ENCODE data around the gene RERGL. TPM values are rescaled to one million over a fixed set of nuclear protein-coding genes. Genes with fewer than 3 reads are reported as not detected.

Gene RERGL
- total and polyA plus RNA-seq, 4 donors, result 0.19 to 1.2 (median 0.82) TPM

DNA sequence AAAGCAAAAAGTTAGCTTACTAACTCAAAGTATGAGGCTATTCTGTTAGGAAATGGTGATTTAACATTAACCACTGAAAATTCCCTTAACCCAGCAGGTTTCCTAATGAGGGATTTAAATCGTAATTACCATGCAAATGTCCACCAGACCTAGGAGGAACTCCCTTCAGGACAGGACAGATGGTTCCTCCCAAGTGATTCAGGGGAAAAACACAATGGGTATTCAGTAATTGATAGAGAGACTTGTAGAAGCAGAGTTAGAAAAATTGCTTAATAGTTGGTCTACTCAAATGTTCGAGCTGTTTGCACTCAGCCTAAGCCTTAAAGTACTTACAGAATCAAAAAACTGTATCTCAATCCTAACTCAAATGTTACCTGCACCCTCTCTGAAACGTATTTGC is 21.6 kb downstream of the RERGL start:
- 50% methylated on average over 3 of the region's 3 CpGs for WGBS
- DNase-seq (ENCODE audit: low spot score), result no peak

DNA sequence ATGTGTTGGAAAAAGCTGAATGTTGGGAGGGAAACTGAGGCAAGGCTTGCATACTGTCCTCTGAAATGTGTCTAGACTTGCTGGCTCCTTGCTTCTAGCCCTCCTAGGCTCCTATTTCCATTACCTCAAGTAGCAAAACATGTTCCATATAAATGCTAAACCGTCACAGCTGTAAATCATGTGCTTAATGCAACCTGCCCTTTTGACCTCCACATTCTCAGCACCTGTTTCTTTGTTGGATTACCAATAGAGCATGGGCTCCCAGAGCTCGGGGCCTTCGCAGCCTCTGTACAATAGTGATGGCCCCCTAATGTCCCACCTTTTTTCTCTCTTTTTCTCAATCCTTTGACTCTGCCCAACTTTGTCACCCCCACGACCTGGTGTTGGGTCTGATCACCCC is 23.3 kb downstream of the RERGL start:
- no peak overlapping the region for H3K9ac ChIP-seq (ENCODE audit: low read depth in 1 of 2, low read length in 2 of 2)
- 64% methylated on average over 4 of the region's 4 CpGs for WGBS
- TF ChIP-seq RAD21 (IDR thresholded peaks at IDR 0.05) (no peak), HNF4A (conservative IDR thresholded peaks at IDR 0.05) (no peak), EGR1 (IDR thresholded peaks at IDR 0.05; ENCODE audit: low read depth in 2 of 2) (no peak), JUND (IDR thresholded peaks at IDR 0.05) (no peak), RXRA (IDR thresholded peaks at IDR 0.05) (no peak), GABPA (IDR thresholded peaks at IDR 0.05 in 1 of 2, conservative IDR thresholded peaks at IDR 0.05 in 1 of 2) (no peak), FOXA2 (IDR thresholded peaks at IDR 0.05) (no peak), TAF1 (conservative IDR thresholded peaks at IDR 0.05) (no peak), HNF4G (IDR thresholded peaks at IDR 0.05) (no peak), FOXA1 (IDR thresholded peaks at IDR 0.05) (no peak)
- TF ChIP-seq, protein P1, sequence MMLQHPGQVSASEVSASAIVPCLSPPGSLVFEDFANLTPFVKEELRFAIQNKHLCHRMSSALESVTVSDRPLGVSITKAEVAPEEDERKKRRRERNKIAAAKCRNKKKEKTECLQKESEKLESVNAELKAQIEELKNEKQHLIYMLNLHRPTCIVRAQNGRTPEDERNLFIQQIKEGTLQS (IDR thresholded peaks at IDR 0.05), result no peak
- TF ChIP-seq, protein P2, sequence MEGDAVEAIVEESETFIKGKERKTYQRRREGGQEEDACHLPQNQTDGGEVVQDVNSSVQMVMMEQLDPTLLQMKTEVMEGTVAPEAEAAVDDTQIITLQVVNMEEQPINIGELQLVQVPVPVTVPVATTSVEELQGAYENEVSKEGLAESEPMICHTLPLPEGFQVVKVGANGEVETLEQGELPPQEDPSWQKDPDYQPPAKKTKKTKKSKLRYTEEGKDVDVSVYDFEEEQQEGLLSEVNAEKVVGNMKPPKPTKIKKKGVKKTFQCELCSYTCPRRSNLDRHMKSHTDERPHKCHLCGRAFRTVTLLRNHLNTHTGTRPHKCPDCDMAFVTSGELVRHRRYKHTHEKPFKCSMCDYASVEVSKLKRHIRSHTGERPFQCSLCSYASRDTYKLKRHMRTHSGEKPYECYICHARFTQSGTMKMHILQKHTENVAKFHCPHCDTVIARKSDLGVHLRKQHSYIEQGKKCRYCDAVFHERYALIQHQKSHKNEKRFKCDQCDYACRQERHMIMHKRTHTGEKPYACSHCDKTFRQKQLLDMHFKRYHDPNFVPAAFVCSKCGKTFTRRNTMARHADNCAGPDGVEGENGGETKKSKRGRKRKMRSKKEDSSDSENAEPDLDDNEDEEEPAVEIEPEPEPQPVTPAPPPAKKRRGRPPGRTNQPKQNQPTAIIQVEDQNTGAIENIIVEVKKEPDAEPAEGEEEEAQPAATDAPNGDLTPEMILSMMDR (IDR thresholded peaks at IDR 0.05; ENCODE audit: low read depth, low read length, missing input control), result no peak
- TF ChIP-seq, protein P3, sequence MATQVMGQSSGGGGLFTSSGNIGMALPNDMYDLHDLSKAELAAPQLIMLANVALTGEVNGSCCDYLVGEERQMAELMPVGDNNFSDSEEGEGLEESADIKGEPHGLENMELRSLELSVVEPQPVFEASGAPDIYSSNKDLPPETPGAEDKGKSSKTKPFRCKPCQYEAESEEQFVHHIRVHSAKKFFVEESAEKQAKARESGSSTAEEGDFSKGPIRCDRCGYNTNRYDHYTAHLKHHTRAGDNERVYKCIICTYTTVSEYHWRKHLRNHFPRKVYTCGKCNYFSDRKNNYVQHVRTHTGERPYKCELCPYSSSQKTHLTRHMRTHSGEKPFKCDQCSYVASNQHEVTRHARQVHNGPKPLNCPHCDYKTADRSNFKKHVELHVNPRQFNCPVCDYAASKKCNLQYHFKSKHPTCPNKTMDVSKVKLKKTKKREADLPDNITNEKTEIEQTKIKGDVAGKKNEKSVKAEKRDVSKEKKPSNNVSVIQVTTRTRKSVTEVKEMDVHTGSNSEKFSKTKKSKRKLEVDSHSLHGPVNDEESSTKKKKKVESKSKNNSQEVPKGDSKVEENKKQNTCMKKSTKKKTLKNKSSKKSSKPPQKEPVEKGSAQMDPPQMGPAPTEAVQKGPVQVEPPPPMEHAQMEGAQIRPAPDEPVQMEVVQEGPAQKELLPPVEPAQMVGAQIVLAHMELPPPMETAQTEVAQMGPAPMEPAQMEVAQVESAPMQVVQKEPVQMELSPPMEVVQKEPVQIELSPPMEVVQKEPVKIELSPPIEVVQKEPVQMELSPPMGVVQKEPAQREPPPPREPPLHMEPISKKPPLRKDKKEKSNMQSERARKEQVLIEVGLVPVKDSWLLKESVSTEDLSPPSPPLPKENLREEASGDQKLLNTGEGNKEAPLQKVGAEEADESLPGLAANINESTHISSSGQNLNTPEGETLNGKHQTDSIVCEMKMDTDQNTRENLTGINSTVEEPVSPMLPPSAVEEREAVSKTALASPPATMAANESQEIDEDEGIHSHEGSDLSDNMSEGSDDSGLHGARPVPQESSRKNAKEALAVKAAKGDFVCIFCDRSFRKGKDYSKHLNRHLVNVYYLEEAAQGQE (IDR thresholded peaks at IDR 0.05), result no peak
- TF ChIP-seq, protein P4, sequence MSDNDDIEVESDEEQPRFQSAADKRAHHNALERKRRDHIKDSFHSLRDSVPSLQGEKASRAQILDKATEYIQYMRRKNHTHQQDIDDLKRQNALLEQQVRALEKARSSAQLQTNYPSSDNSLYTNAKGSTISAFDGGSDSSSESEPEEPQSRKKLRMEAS (IDR thresholded peaks at IDR 0.05), result no peak
- TF ChIP-seq, protein P5, sequence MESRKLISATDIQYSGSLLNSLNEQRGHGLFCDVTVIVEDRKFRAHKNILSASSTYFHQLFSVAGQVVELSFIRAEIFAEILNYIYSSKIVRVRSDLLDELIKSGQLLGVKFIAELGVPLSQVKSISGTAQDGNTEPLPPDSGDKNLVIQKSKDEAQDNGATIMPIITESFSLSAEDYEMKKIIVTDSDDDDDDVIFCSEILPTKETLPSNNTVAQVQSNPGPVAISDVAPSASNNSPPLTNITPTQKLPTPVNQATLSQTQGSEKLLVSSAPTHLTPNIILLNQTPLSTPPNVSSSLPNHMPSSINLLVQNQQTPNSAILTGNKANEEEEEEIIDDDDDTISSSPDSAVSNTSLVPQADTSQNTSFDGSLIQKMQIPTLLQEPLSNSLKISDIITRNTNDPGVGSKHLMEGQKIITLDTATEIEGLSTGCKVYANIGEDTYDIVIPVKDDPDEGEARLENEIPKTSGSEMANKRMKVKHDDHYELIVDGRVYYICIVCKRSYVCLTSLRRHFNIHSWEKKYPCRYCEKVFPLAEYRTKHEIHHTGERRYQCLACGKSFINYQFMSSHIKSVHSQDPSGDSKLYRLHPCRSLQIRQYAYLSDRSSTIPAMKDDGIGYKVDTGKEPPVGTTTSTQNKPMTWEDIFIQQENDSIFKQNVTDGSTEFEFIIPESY (IDR thresholded peaks at IDR 0.05), result no peak
- no peaks in the 10 kb centered on the region for H3K36me3 ChIP-seq (ENCODE audit: control insufficient read depth in 4 of 4, insufficient read depth in 3 of 4, low read depth in 1 of 4, low read length in 3 of 4)
- no peaks in the 10 kb centered on the region for H3K27me3 ChIP-seq (ENCODE audit: control insufficient read depth in 4 of 4, insufficient read depth in 4 of 4, low read length in 3 of 4)
- H3K27ac ChIP-seq (ENCODE audit: low read depth in 1 of 2, low read length in 2 of 2), result no peak overlapping the region
- H3K4me3 ChIP-seq (ENCODE audit: low read depth in 1 of 3, low read length in 3 of 3), result no peak overlapping the region
- DNase-seq (ENCODE audit: low spot score), result no peak
- peaks cover 0 to 2% (median 0%) of the 10 kb centered on the region in 4 donors for H3K9me3 ChIP-seq (ENCODE audit: control insufficient read depth in 4 of 4, low read length in 3 of 4)
- H3K4me1 ChIP-seq (ENCODE audit: control insufficient read depth in 4 of 4, insufficient read depth in 4 of 4, low read length in 3 of 4), result no peaks in the 10 kb centered on the region

More for the DNA sequence above, 21.6 kb downstream of the RERGL start:
- Histone ChIP-seq H3K27me3 (ENCODE audit: control insufficient read depth in 4 of 4, insufficient read depth in 4 of 4, low read length in 3 of 4) (no peaks in the 10 kb centered on the region), H3K9ac (ENCODE audit: low read depth in 1 of 2, low read length in 2 of 2) (no peak overlapping the region), H3K27ac (ENCODE audit: low read depth in 1 of 2, low read length in 2 of 2) (no peak overlapping the region), H3K36me3 (ENCODE audit: control insufficient read depth in 4 of 4, insufficient read depth in 3 of 4, low read depth in 1 of 4, low read length in 3 of 4) (no peaks in the 10 kb centered on the region), H3K4me1 (ENCODE audit: control insufficient read depth in 4 of 4, insufficient read depth in 4 of 4, low read length in 3 of 4) (no peaks in the 10 kb centered on the region), H3K4me3 (ENCODE audit: low read depth in 1 of 3, low read length in 3 of 3) (no peak overlapping the region), H3K9me3 (ENCODE audit: control insufficient read depth in 4 of 4, low read length in 3 of 4) (no peaks in the 10 kb centered on the region)
- TF ChIP-seq SP1 (IDR thresholded peaks at IDR 0.05) (no peak), TAF1 (conservative IDR thresholded peaks at IDR 0.05) (no peak), YY1 (IDR thresholded peaks at IDR 0.05) (no peak), NR2F2 (IDR thresholded peaks at IDR 0.05) (no peak), FOXA2 (IDR thresholded peaks at IDR 0.05) (no peak), HNF4A (conservative IDR thresholded peaks at IDR 0.05) (no peak), RXRA (IDR thresholded peaks at IDR 0.05) (no peak), HNF4G (IDR thresholded peaks at IDR 0.05) (no peak)
- TF ChIP-seq, protein P3 (IDR thresholded peaks at IDR 0.05), result no peak
- TF ChIP-seq, protein P4 (IDR thresholded peaks at IDR 0.05), result no peak
